Measurements from ENCODE around the gene C18orf32.

Gene C18orf32

DNA sequence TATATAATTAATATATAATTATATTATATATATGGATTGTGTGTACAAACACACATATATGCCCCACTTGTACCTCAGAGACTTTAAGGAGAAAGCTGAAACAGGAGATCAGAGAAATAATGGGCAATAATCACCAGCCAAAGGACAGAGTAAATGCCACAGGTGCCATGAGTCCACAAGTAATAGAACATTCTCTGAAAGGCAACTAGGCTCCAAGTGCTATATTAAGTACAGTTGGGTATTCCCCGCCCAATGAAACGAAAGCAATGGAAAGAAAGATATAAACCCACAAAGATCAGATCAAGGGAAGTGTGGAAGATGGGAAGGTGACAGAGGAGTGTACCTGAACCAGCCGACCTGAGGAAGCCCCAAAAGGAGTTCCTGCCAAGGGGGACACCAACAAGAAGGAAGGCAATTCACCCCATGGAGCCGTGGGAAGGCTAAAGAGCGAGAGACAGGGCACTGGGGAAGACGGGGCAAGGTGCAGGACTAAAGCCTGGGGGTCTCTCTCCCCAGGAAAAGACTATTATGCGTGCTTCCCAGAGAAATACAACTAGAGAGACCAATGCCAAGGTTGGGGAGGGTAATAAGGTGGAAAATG, 45.6 kb downstream of the C18orf32 start:
- ATAC-seq (ENCODE audit: low read depth): no peak
- Histone ChIP-seq H3K27ac (ENCODE audit: poor library complexity, severe bottlenecking) (no peak overlapping the region), H3K9me3 (ENCODE audit: severe bottlenecking) (no peaks in the 10 kb centered on the region), H3K36me3 (ENCODE audit: low read depth) (no peaks in the 10 kb centered on the region), H3K4me1 (ENCODE audit: insufficient read depth, poor library complexity, severe bottlenecking) (no peaks in the 10 kb centered on the region), H3K4me3 (ENCODE audit: severe bottlenecking) (no peak overlapping the region), H3K27me3 (ENCODE audit: insufficient read depth, poor library complexity, severe bottlenecking) (no peaks in the 10 kb centered on the region)
- no peak for DNase-seq (ENCODE audit: low spot score)
- TF ChIP-seq, protein P1, sequence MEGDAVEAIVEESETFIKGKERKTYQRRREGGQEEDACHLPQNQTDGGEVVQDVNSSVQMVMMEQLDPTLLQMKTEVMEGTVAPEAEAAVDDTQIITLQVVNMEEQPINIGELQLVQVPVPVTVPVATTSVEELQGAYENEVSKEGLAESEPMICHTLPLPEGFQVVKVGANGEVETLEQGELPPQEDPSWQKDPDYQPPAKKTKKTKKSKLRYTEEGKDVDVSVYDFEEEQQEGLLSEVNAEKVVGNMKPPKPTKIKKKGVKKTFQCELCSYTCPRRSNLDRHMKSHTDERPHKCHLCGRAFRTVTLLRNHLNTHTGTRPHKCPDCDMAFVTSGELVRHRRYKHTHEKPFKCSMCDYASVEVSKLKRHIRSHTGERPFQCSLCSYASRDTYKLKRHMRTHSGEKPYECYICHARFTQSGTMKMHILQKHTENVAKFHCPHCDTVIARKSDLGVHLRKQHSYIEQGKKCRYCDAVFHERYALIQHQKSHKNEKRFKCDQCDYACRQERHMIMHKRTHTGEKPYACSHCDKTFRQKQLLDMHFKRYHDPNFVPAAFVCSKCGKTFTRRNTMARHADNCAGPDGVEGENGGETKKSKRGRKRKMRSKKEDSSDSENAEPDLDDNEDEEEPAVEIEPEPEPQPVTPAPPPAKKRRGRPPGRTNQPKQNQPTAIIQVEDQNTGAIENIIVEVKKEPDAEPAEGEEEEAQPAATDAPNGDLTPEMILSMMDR (IDR thresholded peaks at IDR 0.05; ENCODE audit: poor library complexity, severe bottlenecking): no peak

DNA sequence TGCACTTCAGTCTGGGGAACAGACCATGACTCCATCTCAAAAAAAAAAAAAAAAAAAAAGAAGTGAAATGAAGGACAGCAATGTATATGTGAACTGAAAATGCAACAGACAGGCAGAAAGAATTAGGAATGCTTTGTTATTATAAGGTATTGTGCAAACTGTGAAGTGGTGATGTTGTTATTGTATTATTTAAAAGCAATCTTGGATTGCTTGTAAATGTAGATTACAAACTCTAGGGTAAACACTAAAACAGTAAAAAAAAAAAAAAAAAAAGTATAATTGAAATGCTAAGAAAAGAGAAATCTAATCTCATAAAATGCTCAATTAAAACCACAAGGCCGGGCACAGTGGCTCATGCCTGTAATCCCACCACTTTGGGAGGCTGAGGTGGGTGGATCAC, 51.9 kb downstream of the C18orf32 start:
- Histone ChIP-seq H3K27ac (ENCODE audit: poor library complexity, severe bottlenecking) (no peak overlapping the region), H3K27me3 (ENCODE audit: insufficient read depth, poor library complexity, severe bottlenecking) (no peaks in the 10 kb centered on the region), H3K36me3 (ENCODE audit: low read depth) (peaks cover under 1% of the 10 kb centered on the region), H3K4me1 (ENCODE audit: insufficient read depth, poor library complexity, severe bottlenecking) (peaks cover 6% of the 10 kb centered on the region), H3K9me3 (ENCODE audit: severe bottlenecking) (no peaks in the 10 kb centered on the region), H3K4me3 (ENCODE audit: severe bottlenecking) (no peak overlapping the region)
- TF ChIP-seq, protein P1 (IDR thresholded peaks at IDR 0.05; ENCODE audit: poor library complexity, severe bottlenecking): no peak
- ATAC-seq (ENCODE audit: low read depth): no peak
- no peak for DNase-seq (ENCODE audit: low spot score)

DNA sequence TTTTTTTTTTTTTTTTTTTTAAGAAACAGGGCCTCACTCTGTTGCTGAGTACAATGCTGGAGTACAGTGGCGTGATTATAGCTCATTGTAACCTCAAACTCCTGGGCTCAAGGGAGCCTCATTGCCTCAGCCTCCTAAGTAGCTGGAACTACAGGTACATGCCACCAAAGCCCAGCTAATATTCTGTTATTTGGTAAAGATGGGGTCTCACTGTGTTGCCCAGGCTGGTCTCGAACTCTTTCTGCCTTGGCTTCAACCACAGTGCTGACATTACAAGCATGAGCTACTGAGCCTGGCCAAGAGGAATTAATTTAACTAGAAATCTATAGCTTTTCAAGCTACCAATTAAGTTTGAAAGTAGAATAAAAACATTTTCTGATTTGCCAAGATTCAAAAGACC, 54.4 kb downstream of the C18orf32 start:
- Histone ChIP-seq H3K36me3 (ENCODE audit: low read depth) (peaks cover 21% of the 10 kb centered on the region), H3K27ac (ENCODE audit: poor library complexity, severe bottlenecking) (no peak overlapping the region), H3K27me3 (ENCODE audit: insufficient read depth, poor library complexity, severe bottlenecking) (no peaks in the 10 kb centered on the region), H3K9me3 (ENCODE audit: severe bottlenecking) (no peaks in the 10 kb centered on the region), H3K4me1 (ENCODE audit: insufficient read depth, poor library complexity, severe bottlenecking) (peaks cover 6% of the 10 kb centered on the region), H3K4me3 (ENCODE audit: severe bottlenecking) (no peak overlapping the region)
- DNase-seq (ENCODE audit: low spot score) (no peak), ATAC-seq (ENCODE audit: low read depth) (no peak)
- TF ChIP-seq, protein P1 (IDR thresholded peaks at IDR 0.05; ENCODE audit: poor library complexity, severe bottlenecking): no peak

DNA sequence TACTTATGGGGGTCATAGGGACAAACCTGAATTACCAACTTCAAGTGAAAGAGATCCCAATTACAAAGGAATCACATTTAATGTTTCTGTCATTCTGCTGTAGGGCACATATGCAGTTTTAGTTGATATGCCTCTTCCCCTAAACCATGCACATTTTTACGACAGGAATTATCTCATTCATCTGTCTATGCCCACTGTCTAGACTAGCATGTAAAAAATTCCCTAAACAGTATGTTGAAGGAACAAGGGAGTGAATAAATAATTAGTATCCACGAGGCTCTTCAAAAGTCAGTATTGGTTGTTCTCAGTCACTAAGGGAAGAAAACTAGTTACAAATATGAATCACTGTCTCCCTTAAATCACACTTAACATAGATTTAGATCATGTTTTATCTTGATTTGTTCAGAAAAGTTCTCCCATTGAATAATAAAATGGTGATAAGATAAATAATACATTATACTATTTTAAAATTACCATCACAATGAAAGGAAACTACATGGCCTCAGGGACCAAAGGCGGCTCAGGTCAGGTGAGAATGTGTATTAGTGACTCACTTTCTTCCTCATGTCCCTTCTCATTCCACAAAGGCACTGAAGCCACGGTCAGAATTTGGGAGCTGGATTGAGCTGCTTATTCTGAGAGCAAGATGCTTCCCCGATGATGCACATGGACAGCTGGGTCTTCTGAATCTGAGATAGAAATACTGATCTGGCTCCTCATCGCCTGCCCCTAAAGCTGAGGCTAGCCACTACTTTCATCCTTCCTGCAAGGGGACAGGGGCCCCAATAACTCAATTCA, 55.7 kb downstream of the C18orf32 start:
- Histone ChIP-seq H3K36me3 (ENCODE audit: low read depth) (peaks cover 31% of the 10 kb centered on the region), H3K27ac (ENCODE audit: poor library complexity, severe bottlenecking) (no peak overlapping the region), H3K27me3 (ENCODE audit: insufficient read depth, poor library complexity, severe bottlenecking) (no peaks in the 10 kb centered on the region), H3K9me3 (ENCODE audit: severe bottlenecking) (no peaks in the 10 kb centered on the region), H3K4me1 (ENCODE audit: insufficient read depth, poor library complexity, severe bottlenecking) (peaks cover 6% of the 10 kb centered on the region), H3K4me3 (ENCODE audit: severe bottlenecking) (no peak overlapping the region)
- DNase-seq (ENCODE audit: low spot score) (no peak), ATAC-seq (ENCODE audit: low read depth) (peak; percentile 56)
- TF ChIP-seq, protein P1 (IDR thresholded peaks at IDR 0.05; ENCODE audit: poor library complexity, severe bottlenecking): no peak
